GM12874 (cell line): ENCODE results near the gene CASP9.

Experiments
- TF ChIP-seq, protein P1 (sequence below): IDR thresholded peaks from 2 replicates; pipeline ENCODE4 v1.5.1; 2011; ENCODE audit warnings: low read depth, mild to moderate bottlenecking, control low read depth, low read length, moderate library complexity; ENCODE audit not compliant: insufficient read depth

CASP9 gene

DNA sequence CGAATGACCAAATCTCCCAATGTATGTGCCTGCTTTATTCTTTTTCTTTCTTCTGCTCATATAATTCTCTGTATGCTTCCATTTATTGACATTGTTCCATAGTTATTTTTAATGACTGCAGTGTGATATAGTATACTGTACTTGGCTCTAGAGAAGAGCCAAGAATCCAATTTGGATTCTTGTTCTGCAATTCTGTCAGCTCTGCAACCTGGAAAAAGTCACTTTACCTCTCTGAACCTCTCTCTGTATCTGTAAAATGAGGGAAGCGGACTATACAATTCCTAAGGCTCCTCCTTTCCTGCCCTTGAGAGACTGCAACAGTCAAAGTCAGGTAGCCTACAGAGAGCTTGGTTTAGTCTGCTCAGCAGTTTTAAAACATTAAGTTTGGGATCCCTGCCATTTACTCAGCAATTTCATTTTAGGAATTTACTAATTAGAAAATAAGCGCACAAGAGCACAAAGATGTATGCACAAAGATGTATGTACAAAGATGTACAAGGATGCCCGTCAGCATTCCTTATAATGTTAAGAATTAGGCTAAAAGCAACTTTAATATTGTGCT lies 17.3 kb upstream of the CASP9 start:
- TF ChIP-seq, protein P1, sequence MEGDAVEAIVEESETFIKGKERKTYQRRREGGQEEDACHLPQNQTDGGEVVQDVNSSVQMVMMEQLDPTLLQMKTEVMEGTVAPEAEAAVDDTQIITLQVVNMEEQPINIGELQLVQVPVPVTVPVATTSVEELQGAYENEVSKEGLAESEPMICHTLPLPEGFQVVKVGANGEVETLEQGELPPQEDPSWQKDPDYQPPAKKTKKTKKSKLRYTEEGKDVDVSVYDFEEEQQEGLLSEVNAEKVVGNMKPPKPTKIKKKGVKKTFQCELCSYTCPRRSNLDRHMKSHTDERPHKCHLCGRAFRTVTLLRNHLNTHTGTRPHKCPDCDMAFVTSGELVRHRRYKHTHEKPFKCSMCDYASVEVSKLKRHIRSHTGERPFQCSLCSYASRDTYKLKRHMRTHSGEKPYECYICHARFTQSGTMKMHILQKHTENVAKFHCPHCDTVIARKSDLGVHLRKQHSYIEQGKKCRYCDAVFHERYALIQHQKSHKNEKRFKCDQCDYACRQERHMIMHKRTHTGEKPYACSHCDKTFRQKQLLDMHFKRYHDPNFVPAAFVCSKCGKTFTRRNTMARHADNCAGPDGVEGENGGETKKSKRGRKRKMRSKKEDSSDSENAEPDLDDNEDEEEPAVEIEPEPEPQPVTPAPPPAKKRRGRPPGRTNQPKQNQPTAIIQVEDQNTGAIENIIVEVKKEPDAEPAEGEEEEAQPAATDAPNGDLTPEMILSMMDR: no peak

DNA sequence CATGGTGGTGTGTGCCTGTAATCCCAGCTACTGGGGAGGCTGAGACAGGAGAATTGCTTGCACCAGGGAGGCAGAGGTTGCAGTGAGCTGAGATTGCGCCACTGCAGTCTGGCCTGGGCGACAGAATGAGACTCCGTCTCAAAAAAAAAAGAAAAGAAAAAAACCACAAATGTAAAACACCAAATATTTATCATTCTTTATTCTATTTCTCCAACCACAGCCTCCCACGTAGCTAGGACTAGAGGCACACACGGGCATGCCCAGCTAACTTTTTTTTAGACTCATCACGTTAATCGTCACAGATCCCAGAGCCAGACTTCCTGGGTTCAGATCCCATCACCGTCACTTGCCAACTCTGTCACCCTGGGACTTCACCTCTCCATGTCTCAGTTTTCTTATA lies 16.2 kb upstream of the CASP9 start:
- TF ChIP-seq, protein P1: no peak

DNA sequence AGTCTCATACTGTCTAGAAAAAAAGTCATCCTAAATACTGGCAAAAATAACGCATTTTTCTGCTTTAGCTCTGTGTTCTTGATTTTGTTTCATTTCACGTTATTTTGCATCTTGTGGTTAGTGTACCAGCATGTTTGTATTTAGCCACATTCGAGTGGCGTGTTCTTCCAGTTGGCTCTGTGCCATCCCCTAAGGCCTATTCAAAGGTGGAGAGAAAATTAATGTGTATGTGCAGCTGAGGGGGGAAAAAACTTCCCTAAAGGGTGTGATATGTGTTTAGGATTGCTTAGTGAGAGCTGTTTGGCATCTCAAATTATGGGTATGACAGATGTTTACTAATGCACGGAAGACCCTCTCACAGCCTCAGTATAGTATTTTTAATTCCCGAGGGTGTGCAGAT lies 14.8 kb upstream of the CASP9 start:
- TF ChIP-seq, protein P1: no peak

DNA sequence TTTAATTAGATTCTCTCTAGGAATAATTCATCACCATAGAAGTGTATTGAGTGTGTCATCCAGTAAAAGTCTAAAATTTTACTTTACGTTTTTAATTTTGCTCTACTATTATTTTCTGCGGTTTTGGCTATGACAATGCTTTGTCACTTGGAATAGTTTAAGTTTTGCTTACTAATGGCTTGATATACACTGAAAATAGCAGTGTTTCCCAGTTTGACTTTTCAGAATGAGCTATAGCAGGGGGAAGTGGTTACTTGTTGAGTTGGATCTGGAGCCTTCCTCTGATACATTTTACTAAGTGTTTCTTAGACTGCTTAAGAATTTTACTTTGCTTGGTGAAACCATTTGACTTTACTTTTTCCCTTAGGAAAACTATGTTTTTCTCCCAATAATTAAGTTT lies 7.7 kb upstream of the CASP9 start:
- TF ChIP-seq, protein P1: no peak

DNA sequence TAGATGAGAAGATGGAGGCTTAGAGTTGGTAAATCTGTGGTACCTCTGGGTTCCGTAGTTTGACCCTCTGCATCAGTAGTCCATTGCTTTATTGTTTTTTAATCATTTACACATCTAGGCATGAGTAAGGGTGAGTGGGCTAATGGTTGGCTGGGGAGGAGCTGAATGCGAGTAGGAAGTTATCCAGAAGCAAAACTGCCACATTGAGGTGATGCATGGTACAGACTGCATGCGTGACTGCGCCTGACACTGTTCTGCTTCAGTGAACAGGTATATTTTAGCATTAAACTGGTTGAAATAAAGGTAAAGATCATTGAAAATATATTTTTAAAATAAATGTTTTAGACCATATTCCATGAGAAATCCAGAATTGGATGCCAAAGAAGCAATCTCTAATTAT lies 7.0 kb upstream of the CASP9 start:
- TF ChIP-seq, protein P1: no peak

DNA sequence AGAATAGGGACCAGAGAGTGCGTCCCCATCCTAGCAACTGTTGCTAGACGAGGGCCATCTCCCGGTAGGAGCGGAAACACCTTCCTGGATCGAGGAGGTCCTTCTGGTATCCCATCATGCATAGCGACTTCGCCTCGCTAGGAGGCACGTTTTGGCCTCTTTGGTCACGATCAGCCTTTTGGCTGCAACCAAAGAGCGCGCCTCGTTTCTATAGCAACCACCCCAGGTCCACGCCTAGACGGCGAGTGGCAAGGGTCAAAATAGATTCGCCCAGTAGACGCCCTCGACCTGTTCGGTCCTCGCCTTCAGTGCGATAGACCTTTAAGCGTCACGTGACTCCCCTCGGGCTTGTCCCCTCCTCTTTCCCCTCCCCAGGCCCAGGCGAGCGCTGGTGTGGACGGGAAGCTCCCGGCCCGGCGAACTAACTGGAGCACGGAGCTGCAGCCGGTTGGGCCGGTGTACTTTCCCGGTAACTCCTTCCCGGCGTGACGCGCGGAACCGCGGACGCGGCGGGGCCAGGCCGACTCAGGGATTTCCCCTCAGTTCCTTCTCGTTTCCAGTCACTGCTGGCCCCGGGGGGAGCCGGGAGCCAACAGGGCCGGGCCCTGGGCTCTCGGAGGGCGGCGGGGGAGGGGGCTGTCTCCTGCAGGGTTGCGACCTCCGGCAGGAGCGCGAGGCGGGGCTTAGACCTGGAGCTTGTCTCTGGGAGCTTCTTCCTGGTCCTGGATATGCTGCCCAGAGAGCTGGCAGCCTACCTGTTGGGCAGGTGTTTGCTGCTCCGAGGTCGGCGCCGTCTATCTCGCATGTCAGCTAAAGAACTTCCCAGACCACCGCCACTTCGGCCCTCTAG lies 2.7 kb upstream of the CASP9 start, which contains the start of gene DNAJC16:
Gene DNAJC16 (plus strand): TSS at position 359 of the 850 bp plus-strand sequence. CDS start 2,258 bp downstream, outside the sequence.
- TF ChIP-seq, protein P1: 0 out of 2 replicates have a peak, but pooled peaks have one; percentile 10

DNA sequence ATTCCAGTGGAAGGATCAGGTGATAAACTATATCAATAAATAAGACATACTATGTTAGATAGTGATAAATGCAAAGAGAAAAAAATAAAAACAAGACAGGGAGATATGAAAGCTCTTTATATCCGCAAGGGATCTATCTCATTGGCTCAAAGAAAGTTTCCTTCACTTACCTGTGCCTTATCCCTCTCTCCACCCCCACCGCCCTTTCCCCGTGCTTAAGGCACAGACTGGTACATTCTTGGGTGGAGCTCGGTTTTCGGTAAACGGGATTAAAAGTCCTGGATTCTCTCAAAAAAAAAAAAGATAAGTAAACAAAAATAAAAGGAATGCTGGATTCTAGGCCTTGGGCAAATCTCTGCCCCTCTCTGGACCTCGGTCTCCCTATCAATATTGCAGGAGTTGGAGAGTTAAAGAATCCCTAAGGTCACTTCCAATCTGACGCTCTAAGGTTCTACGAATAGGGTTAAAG lies 2.0 kb upstream of the CASP9 start:
- TF ChIP-seq, protein P1: no peak
